Tibial nerve (tissue), 4 donors: ENCODE measurements around the gene TRIP6. TPM values are rescaled to one million over a fixed set of nuclear protein-coding genes. Genes with fewer than 3 reads are reported as not detected.

Source experiments
- DNase-seq, 2 donors: peaks; one replicate each; pipeline ENCODE4 v3.0.0-alpha.2; 2019; ENCODE audit warnings: low spot score in 2 of 2
- H3K27ac ChIP-seq, 4 donors: fragments of 200-600 bp; sonication (generic) in 3 of 4; one replicate each; pipeline ENCODE4 v1.5.1; 2017 to 2019; ENCODE audit warnings: mild to moderate bottlenecking in 1 of 4
- H3K27me3 ChIP-seq, 2 donors: fragments of 200-600 bp; sonication (generic) in 1 of 2; one replicate each; pipeline versions ENCODE4 v1.5.1 to v1.6.0; 2017 to 2019
- H3K36me3 ChIP-seq, 3 donors: fragments of 200-600 bp; sonication (generic); one replicate each; pipeline ENCODE4 v1.5.1; 2018 to 2019
- H3K4me1 ChIP-seq, 4 donors: fragments of 200-600 bp; sonication (generic) in 3 of 4; one replicate each; pipeline ENCODE4 v1.5.1; 2017 to 2019
- H3K4me3 ChIP-seq, 4 donors: fragments of 200-600 bp; sonication (generic) in 3 of 4; one replicate each; pipeline ENCODE4 v1.5.1; 2017 to 2019; ENCODE audit warnings: mild to moderate bottlenecking in 1 of 4, moderate library complexity in 1 of 4
- H3K9me3 ChIP-seq, 4 donors: fragments of 200-600 bp; sonication (generic) in 3 of 4; one replicate each; pipeline ENCODE4 v1.5.1; 2017 to 2019
- CTCF ChIP-seq, 5 experiments: fragments of 200-600 bp in 3 of 5; fragments of 450-650 bp in 2 of 5; sonication (generic) in 3 of 5; IDR thresholded peaks; one replicate each; pipeline ENCODE4 v1.5.1; 2016 to 2019; ENCODE audit warnings: antibody characterized with exemption in 5 of 5, mild to moderate bottlenecking in 3 of 5, moderate library complexity in 2 of 5
- EP300 ChIP-seq, 2 donors: sonication (generic); formaldehyde crosslinking; IDR thresholded peaks; one replicate each; pipeline ENCODE4 v1.6.1; 2017; ENCODE audit warnings: antibody characterized with exemption in 2 of 2, mild to moderate bottlenecking in 1 of 2
- POLR2A ChIP-seq, 2 donors: fragments of 450-650 bp; IDR thresholded peaks; one replicate each; pipeline ENCODE4 v1.6.1; 2017; ENCODE audit warnings: antibody characterized with exemption in 2 of 2, mild to moderate bottlenecking in 2 of 2, moderate library complexity in 2 of 2
- WGBS, 2 donors: methylation state at CpG; one replicate each; pipeline ENCODE4 v1.1.5; 2018; 5-methylcytosine and 5-hydroxymethylcytosine counted together
- total RNA-seq, 4 donors: library from RNA; depleted of rRNA; stranded (reverse); fragments of >200 nt; gene quantifications; one replicate each; pipeline ENCODE4 v1.1.0, GENCODE V29; 2016

TRIP6 gene
- total RNA-seq, 4 donors from 2014 or later: 63.9 to 119 (median 80.8) TPM

GRCh38 chr7:100823140-100823525 lies 44.1 kb upstream of the TRIP6 start:
- Histone ChIP-seq H3K4me1 (peaks cover 0 to 33% (median 3%) of the 10 kb centered on the region in 4 donors), H3K36me3 (peaks cover 0 to 60% (median 0%) of the 10 kb centered on the region in 3 donors), H3K27ac (no peak overlapping the region), H3K27me3 (peaks cover 0 to 9% of the 10 kb centered on the region in 2 donors), H3K9me3 (no peaks in the 10 kb centered on the region), H3K4me3 (no peak overlapping the region)
- TF ChIP-seq EP300 (IDR thresholded peaks at IDR 0.05): no peak
- no peak for TF ChIP-seq POLR2A (IDR thresholded peaks at IDR 0.05)
- no peak for TF ChIP-seq CTCF (IDR thresholded peaks at IDR 0.05)
- WGBS, 2 donors: 83 to 84% methylated on average over 7 of the region's 7 CpGs
- DNase-seq: no peak

- peaks cover 0 to 56% (median 0%) of the 10 kb centered on the region in 3 donors for H3K36me3 ChIP-seq
- H3K27ac ChIP-seq: no peak overlapping the region
- TF ChIP-seq POLR2A (IDR thresholded peaks at IDR 0.05) (no peak), CTCF (IDR thresholded peaks at IDR 0.05) (no peak), EP300 (IDR thresholded peaks at IDR 0.05) (no peak)
- no peak overlapping the region for H3K4me3 ChIP-seq
- WGBS, 2 donors: 89 to 93% methylated on average over 17 to 31 of the region's 31 CpGs
- no peaks in the 10 kb centered on the region for H3K9me3 ChIP-seq
- peaks cover 0 to 33% (median 5%) of the 10 kb centered on the region in 4 donors for H3K4me1 ChIP-seq
- DNase-seq: no peak
- peaks cover 0 to 9% of the 10 kb centered on the region in 2 donors for H3K27me3 ChIP-seq
These were observed 43.7 kb upstream of the TRIP6 start for GRCh38 chr7:100823534-100823933.

GRCh38 chr7:100824499-100825214 lies 42.5 kb upstream of the TRIP6 start:
- H3K36me3 ChIP-seq: peaks cover 0 to 45% (median 0%) of the 10 kb centered on the region in 3 donors
- 33 to 35% methylated on average over 18 of the region's 18 CpGs for WGBS, 2 donors
- peak overlapping the region in 1 of 4 donors; percentile 62 for H3K4me3 ChIP-seq
- H3K4me1 ChIP-seq: peaks cover 0 to 33% (median 6%) of the 10 kb centered on the region in 4 donors
- TF ChIP-seq CTCF (IDR thresholded peaks at IDR 0.05): no peak
- H3K27ac ChIP-seq: peak overlapping the region in 3 of 4 donors; percentile 19 to 79 (median 21)
- no peak for DNase-seq
- H3K9me3 ChIP-seq: no peaks in the 10 kb centered on the region
- peaks cover 0 to 11% of the 10 kb centered on the region in 2 donors for H3K27me3 ChIP-seq

- Histone ChIP-seq H3K4me1 (peaks cover 0 to 33% (median 6%) of the 10 kb centered on the region in 4 donors), H3K27me3 (peaks cover 0 to 11% of the 10 kb centered on the region in 2 donors), H3K9me3 (no peaks in the 10 kb centered on the region), H3K27ac (peak overlapping the region in 2 of 4 donors; percentile 21 to 79), H3K4me3 (peak overlapping the region in 2 of 4 donors; percentile 58 to 62), H3K36me3 (peaks cover 0 to 39% (median 0%) of the 10 kb centered on the region in 3 donors)
- TF ChIP-seq CTCF (IDR thresholded peaks at IDR 0.05): no peak
- TF ChIP-seq POLR2A (IDR thresholded peaks at IDR 0.05): no peak
- TF ChIP-seq EP300 (IDR thresholded peaks at IDR 0.05): no peak
- WGBS, 2 donors: 29 to 46% methylated on average over 15 to 16 of the region's 16 CpGs
- no peak for DNase-seq
These were observed 41.9 kb upstream of the TRIP6 start for GRCh38 chr7:100825215-100825671.
